SJSA1 (cell line): Measurements from ENCODE around the gene RFTN1. TPM values are rescaled to one million over a fixed set of nuclear protein-coding genes. Genes with fewer than 3 reads are reported as not detected.
A peak's percentile ranks its signal among the peaks of the same experiment; 100 is the strongest.

Experiments used
- DNase-seq, 2 experiments: peaks; one replicate each; pipeline ENCODE4 v3.0.0-alpha.2; 2015 to 2020; ENCODE audit warnings: low spot score in 2 of 2, low read depth in 1 of 2
- H3K27ac ChIP-seq: fragments of 250-450 bp; sonication (Bioruptor Pico); 2 replicates; pipeline ENCODE4 v1.5.1; 2020; ENCODE audit warnings: mild to moderate bottlenecking, moderate library complexity
- H3K27me3 ChIP-seq: fragments of 250-450 bp; sonication (Bioruptor Pico); replicated peaks from 2 replicates; pipeline ENCODE4 v1.5.1; 2020; ENCODE audit warnings: mild to moderate bottlenecking, moderate library complexity
- H3K36me3 ChIP-seq: fragments of 250-450 bp; sonication (Bioruptor Pico); 2 replicates; pipeline ENCODE4 v1.5.1; 2020; ENCODE audit warnings: mild to moderate bottlenecking
- H3K4me1 ChIP-seq: fragments of 250-450 bp; sonication (Bioruptor Pico); replicated peaks from 2 replicates; pipeline ENCODE4 v1.6.1; 2021; ENCODE audit warnings: mild to moderate bottlenecking
- H3K4me3 ChIP-seq: fragments of 250-450 bp; sonication (Bioruptor Pico); 2 replicates; pipeline ENCODE4 v1.5.1; 2020; ENCODE audit warnings: mild to moderate bottlenecking
- H3K9me3 ChIP-seq: fragments of 250-450 bp; sonication (Bioruptor Pico); replicated peaks from 2 replicates; pipeline ENCODE4 v1.5.1; 2020; ENCODE audit warnings: mild to moderate bottlenecking
- total RNA-seq: library from RNA; depleted of rRNA; stranded (reverse); fragments of >200 nt; shearing (Covaris generic); gene quantifications from 2 replicates; pipeline ENCODE4 v1.2.3, GENCODE V29; 2014

The RFTN1 gene
- total RNA-seq, 1 experiment from 2014 or later: 54.3 TPM

DNA sequence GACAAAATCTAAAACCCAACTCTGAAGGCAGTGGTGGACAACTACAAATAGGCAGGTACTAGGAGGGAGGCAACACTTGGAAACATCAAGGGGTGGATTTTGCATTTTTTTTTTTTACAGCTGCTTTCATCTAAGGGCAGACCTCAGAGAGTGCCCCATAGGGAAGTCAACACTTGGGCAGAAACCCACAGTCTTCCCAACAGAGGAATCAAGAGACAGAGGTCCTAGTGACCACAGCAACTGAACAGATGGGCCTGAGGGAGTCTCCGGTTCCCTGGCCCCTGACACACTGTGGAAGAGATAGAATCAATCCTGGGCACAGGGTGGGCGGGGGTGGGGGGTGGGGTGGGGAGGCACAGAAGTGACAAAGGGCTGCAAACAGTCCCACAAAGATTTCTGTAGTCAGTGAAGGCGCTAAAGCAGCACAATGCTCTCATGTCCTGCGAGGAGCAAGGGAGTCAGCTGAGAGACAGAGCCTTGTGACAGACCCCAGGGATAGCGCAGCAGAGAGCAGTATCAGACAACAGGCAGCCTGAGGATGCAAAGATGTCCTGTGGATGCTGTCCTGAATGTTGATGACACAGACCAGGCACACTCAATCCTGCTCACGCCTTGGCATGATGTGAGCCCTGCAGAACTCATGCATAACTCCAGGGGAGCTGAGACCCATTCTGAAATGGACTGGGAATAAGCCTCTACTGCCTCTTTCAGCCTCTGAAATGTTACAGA, 6.9 kb upstream of the RFTN1 start:
- no peak overlapping the region for H3K27ac ChIP-seq

DNA sequence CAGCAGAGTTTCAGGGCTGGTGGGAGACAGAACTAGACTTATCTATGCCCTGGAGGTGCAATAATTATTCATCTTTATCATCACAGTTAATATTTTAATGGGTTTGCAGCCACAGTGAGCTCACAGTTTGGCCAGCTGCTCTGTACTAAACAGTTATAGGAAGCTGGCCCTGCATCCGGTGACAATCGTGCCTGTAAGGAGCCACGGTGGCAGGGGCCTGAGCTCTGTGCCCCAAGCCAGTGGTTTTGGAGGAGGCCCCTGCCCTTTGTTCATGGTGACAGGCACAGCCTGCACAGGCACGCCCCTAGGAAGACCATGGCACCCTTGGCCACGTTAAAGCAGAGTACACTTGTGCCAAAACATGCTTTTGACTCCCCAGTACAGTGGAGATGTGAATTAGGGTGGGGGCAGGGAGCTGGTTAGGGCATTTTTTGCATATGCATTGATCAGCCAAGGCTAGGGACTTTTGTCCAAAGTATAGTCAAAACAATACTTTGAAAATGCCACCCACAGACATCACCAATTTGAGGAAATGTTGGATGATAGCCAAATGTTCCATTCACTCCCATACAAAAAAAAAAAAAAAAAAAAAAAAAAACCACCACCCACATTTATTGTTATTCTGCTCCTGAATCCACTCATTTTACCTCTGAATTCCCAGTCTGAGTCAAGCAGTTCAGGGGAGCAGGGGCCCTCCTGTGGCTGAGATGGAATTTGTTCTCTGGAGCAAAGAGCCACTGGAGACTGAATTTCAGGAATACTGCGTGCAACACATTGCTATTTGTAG, 3.4 kb upstream of the RFTN1 start:
- H3K4me3 ChIP-seq: no peak overlapping the region
- peak overlapping the region; percentile 25; the same call in 1 of the 2 replicates for H3K27ac ChIP-seq
- peak; percentile 68 to 83 for DNase-seq
- H3K4me1 ChIP-seq: peaks cover 41% of the 10 kb centered on the region
- peaks cover 10% of the 10 kb centered on the region for H3K36me3 ChIP-seq
- no peaks in the 10 kb centered on the region for H3K27me3 ChIP-seq
- H3K9me3 ChIP-seq: no peaks in the 10 kb centered on the region

More for the DNA sequence above, 6.9 kb upstream of the RFTN1 start:
- no peak for DNase-seq
- H3K27me3 ChIP-seq: no peaks in the 10 kb centered on the region
- H3K4me1 ChIP-seq: peaks cover 29% of the 10 kb centered on the region
- peaks cover 7% of the 10 kb centered on the region for H3K9me3 ChIP-seq
- H3K4me3 ChIP-seq: no peak overlapping the region
- no peaks in the 10 kb centered on the region for H3K36me3 ChIP-seq

DNA sequence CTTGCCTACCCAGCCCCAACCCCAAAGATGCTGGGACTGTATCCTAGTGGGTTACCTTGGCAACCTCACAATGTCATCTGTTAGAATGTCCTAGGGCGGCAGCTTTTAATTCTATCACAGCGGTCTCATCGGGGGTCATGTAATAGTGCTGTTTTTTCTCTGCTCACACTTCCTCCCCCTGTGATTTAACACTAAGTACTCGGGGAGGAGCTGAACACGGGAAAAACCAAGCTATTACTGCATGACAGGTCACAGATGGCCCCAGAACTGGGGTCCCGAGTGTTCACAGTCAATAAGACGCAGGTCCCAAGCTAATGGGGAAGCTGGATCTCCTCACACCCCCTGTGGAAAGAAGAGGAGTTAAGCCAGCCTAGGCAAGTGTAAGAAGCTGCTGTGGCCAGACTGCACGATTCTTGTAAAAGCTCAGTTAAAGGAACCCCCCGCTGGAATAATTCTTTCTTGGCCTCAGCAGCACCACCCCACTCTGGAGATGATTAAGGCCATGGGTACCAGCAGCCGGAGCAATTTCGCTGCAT, 2.5 kb upstream of the RFTN1 start:
- DNase-seq: no peak
- Histone ChIP-seq H3K4me1 (peaks cover 50% of the 10 kb centered on the region), H3K27ac (no peak overlapping the region), H3K27me3 (no peaks in the 10 kb centered on the region), H3K36me3 (peaks cover 10% of the 10 kb centered on the region), H3K4me3 (no peak overlapping the region), H3K9me3 (no peaks in the 10 kb centered on the region)

DNA sequence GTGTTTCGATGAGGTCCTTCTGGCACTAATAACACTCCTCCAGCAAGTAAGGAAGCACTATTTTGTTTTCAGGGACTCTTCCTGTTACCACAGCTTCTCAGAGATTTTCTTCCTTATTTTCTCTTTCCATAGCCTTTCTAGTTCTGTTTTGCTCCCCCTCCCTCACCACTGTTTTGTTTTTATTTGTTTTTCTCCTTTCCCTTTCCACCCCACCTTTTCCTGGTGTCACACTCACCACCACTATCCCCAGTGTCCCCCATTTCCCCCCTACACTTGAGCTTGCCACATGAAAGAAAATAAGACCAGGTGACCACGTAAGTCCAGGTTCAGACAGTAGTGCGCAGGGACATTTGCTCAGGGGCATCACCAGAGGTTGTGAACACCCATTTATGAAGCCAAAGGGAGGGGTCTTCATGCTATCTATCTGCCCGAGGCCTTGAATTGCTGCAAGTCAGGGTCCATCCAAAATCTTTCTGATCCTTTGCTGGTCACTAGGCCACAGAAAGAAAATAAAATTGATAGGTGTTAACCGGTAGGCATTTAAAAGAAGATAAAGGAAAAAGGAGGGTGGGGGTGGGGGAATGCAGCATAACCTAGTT, 1.4 kb upstream of the RFTN1 start:
- peaks cover 61% of the 10 kb centered on the region for H3K4me1 ChIP-seq
- no peak for DNase-seq
- peaks cover 10% of the 10 kb centered on the region for H3K36me3 ChIP-seq
- H3K27me3 ChIP-seq: no peaks in the 10 kb centered on the region
- no peak overlapping the region for H3K4me3 ChIP-seq
- no peaks in the 10 kb centered on the region for H3K9me3 ChIP-seq
- no peak overlapping the region for H3K27ac ChIP-seq

DNA sequence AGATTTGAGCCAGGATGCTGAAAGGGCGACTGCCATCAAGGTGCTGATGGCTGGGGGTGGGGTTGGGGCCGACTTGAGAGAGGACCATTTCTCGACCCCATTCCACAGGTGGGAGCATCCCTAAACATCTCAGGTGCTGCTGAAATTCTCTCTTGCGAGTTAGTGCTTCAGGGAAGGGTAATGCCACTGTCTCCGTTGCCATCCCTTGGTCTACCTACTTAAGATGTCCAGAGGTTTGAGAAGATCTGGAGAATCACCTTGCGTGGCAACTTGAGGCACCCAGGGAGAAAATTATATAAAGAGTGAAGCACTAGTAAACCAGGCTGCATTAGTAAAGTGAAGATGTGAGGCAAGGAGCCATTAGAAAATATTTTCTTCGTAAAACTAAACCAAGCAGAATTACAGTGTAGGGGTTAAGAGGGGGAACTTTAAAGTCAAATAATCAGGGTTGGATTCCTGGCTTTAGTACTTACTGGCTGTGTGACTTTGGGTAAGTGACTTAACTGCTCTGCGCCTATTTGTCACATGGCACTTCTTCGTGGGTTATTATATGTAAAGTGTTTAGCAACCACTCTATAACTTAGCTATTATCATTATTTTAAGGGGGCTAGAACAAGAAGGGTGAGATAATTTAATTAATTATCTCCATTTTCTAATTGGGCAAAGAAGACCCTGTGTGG, 662 bp upstream of the RFTN1 start:
- peaks cover 10% of the 10 kb centered on the region for H3K36me3 ChIP-seq
- peak overlapping the region; percentile 90 for H3K4me3 ChIP-seq
- no peak for DNase-seq
- H3K27me3 ChIP-seq: no peaks in the 10 kb centered on the region
- H3K27ac ChIP-seq: peak overlapping the region; percentile 70
- no peaks in the 10 kb centered on the region for H3K9me3 ChIP-seq
- H3K4me1 ChIP-seq: peaks cover 68% of the 10 kb centered on the region

DNA sequence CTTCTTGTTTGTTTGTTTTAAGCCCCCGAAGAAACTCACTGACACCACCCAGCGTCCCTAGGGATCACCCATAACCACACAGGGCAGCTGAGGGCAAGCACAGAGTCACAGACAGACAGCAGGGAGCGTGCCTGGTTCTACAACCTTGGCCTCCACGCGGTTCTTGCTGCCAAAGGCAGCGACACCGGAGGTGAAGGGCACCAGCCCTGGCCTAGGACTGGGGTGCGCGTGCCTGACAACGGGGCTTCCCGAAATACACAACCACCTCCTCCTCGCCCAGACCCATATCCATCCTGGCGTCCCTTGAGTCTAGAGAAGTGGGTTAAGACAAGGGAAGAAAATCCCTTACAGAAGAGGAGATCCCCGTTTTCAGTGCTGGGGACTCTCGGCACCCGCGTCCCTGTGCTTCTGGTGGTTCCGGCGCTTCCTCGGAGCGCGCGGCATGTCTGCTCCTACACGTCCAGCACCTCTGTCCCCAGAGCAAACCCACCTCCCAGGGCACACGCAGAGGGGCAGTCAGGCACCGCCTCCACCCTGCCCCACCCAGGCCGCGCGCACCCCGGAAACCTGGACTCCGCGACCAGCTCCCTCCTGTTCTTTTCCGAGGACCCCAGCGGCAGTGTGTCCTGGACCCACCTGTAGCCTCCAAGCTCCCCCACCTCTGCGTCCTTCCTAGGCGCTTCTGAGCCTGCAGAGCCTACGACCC, 911 bp downstream of the RFTN1 start:
- H3K9me3 ChIP-seq: no peaks in the 10 kb centered on the region
- peaks cover 66% of the 10 kb centered on the region for H3K4me1 ChIP-seq
- DNase-seq: peak; percentile 68 to 78
- peak overlapping the region; percentile 70 for H3K27ac ChIP-seq
- no peaks in the 10 kb centered on the region for H3K27me3 ChIP-seq
- H3K4me3 ChIP-seq: peak overlapping the region; percentile 90
- H3K36me3 ChIP-seq: peaks cover 11% of the 10 kb centered on the region

DNA sequence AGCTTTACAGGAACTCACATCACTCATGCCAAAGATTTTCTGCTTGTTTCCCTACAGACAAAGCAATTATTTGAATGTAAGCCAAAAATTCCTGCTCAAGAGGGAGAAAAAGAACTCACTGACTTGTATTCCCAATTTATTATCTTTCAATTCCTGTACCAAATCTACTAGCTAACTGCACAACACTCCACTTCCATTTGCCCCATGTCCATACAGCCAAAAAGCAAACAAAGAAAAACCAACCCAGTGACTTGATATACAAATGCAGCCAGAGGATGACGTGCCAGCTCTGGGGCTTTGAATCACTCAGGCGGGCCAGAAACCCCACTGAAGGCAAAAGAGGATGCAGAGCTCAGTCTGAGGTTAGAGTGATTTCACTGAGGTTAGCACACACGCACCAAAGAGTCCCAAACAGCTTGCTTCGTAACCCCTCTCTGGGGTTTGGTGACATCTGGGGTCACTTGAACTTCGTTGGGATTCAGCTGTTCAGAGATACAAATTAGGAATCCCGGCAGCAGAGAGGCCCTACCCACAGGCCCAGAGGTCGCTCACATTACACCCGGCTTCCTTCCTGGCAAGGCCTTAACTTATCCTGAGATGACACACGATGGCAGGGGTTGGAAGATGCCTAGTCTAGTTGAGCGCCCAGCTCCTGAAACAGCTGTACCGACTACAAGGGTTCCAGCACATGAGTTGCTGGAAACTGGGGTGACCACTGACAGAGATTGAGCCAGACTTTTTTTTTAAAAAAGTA, 1.6 kb downstream of the RFTN1 start:
- peak; percentile 79 to 86 for DNase-seq
- Histone ChIP-seq H3K4me1 (peaks cover 59% of the 10 kb centered on the region), H3K27me3 (no peaks in the 10 kb centered on the region), H3K27ac (peak overlapping the region; percentile 70), H3K36me3 (peaks cover 12% of the 10 kb centered on the region), H3K9me3 (no peaks in the 10 kb centered on the region), H3K4me3 (peak overlapping the region; percentile 90)

DNA sequence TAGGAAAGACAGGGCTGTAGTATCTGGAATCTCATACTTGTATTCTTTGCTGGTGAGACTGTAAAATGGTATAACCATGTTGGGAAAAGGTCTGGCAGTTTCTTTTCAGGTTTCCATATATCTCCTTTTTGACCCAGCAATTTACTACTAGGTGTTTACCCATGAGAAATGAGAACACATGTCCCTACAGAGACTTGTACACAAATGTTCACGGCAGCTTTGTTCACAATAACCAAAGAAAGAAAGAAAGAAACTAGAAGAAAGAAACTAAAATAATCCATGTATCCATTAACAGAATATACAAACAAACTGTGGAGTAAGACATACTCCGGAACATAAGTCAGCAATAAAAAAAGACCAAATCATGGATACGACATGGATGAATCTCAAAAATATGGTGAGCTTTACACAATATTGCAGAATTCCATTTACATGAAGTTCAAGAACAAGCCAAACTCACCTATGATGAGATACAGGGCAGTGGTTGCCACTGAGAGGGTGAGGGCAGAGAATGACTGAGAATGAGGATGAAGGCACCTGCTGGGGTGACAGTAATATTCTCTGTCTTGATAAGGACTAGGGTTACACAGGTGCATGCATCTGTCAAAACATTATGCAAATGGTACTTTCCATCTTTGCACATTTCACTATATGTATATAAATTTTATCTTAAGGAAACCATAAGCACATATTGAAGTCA, 2.7 kb downstream of the RFTN1 start:
- no peak for DNase-seq
- H3K9me3 ChIP-seq: no peaks in the 10 kb centered on the region
- H3K36me3 ChIP-seq: peaks cover 17% of the 10 kb centered on the region
- H3K4me1 ChIP-seq: peaks cover 48% of the 10 kb centered on the region
- H3K4me3 ChIP-seq: no peak overlapping the region
- H3K27me3 ChIP-seq: no peaks in the 10 kb centered on the region
- no peak overlapping the region for H3K27ac ChIP-seq

DNA sequence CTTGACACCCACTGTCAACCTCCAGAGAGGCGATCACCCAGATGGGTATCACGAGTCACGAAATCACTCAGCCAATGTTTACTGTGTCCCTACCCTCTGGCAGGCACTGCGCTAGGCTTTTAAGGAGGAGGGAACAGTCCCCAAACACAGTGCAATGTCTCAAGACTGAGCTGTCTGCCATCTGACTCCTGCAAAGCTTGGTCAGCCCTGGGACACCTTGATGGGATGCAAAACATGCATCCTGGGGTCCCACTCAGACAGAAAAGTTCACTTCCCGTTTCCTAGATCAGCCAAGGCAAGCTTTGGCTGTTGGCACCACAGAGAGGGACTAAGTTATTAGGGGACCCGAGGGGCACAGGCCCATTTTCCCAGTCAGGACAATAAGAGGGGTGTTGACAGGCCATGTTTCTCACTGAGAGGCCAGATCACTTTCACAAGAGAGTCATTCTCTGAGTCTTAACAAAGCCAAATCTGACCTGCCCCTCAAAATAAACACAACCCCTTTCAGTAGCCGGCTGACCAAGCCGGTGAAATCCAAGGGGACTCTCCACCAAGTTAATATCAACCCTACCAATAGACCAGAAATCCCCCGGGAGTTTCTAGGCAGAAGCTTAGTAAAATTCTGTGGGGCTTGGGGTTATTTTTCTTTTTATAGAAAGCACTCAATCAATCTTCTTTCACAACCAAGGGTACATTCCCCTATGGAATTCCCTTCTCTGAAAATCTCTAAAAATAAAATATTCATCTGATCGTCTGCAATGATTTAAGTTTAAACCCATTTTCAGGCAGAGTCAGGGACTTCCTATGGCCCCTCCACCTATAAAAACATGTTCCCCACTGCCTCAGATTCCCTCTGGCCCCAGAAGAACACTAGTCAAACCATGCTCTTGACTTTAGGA, 3.5 kb downstream of the RFTN1 start:
- H3K4me3 ChIP-seq: no peak overlapping the region
- DNase-seq: no peak
- no peaks in the 10 kb centered on the region for H3K9me3 ChIP-seq
- H3K27ac ChIP-seq: peak overlapping the region; percentile 7; the same call in 1 of the 2 replicates
- H3K27me3 ChIP-seq: no peaks in the 10 kb centered on the region
- H3K36me3 ChIP-seq: peaks cover 25% of the 10 kb centered on the region
- peaks cover 48% of the 10 kb centered on the region for H3K4me1 ChIP-seq

DNA sequence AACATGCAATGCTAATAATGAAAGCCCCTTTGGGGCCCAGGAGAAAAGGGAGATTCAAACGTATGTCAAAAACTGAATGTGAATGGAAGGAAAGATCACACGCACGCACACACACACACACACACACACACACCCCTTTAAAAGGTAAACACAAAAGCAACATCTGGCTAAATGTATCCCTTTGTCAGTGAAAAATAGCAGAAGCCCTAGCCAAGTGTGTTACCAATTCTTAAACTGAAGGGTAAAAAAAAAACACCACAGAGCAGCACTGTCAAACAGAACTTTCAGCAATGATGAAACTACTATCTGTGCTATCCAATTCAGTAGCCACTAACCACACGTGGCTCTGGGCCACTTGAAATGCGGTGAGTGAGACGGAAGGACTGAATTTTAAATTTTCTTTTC, 4.9 kb downstream of the RFTN1 start:
- H3K27me3 ChIP-seq: no peaks in the 10 kb centered on the region
- peaks cover 41% of the 10 kb centered on the region for H3K4me1 ChIP-seq
- no peak for DNase-seq
- H3K4me3 ChIP-seq: no peak overlapping the region
- peaks cover 26% of the 10 kb centered on the region for H3K36me3 ChIP-seq
- no peak overlapping the region for H3K27ac ChIP-seq
- 0 out of 2 replicates have a peak, but pooled peaks cover 2% of the 10 kb centered on the region for H3K9me3 ChIP-seq

DNA sequence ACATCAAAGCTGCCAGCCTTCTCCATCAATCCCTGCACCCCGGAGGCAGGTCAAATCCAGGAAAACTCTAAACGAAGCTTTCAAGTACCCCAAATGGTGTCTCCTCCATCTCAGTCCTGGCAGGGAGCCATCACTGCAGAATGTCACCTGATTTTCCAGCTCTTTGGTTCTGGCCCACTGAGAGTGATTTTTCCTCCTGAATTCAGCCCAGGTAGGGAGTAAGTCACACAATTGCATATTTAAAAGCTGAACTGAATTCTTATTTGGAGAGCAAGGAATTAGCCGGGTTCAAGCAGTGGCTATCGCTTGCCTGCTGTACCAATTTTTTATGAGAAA, 5.3 kb downstream of the RFTN1 start:
- peaks cover 24% of the 10 kb centered on the region for H3K36me3 ChIP-seq

More for the DNA sequence above, 5.3 kb downstream of the RFTN1 start:
- Histone ChIP-seq H3K27me3 (no peaks in the 10 kb centered on the region), H3K9me3 (0 out of 2 replicates have a peak, but pooled peaks cover 2% of the 10 kb centered on the region), H3K27ac (no peak overlapping the region), H3K4me3 (no peak overlapping the region), H3K4me1 (peaks cover 44% of the 10 kb centered on the region)
- DNase-seq: no peak
